HG02938 (cell line): Measurements from ENCODE around the gene ULK4.

Experiments
- ATAC-seq: cut with Tn5 transposase; IDR thresholded peaks from one replicate; pipeline ENCODE4 v1.9.1; 2021; ENCODE audit warnings: mild to moderate bottlenecking, moderate library complexity; ENCODE audit not compliant: unreplicated experiment

The ULK4 gene

DNA sequence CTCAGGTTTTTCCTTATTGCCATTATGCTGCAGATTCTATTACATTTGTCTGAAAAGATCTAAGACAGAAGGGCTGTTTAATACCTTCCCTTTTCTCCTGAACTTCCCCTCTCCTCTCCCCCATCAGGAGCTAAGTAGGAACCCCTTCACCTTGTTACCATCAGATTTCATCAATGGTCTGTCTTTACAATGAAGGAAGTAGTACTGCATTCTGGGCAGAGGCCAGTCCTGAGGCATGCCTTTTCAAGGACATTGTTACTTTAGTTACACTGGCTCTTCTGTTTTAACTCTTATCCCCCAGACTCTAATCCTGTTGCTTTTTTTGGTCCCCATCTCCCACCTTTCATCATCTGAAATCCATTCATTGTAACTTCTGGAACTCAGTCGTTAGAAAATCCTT lies 754.5 kb downstream of the ULK4 start:
- ATAC-seq: no peak

DNA sequence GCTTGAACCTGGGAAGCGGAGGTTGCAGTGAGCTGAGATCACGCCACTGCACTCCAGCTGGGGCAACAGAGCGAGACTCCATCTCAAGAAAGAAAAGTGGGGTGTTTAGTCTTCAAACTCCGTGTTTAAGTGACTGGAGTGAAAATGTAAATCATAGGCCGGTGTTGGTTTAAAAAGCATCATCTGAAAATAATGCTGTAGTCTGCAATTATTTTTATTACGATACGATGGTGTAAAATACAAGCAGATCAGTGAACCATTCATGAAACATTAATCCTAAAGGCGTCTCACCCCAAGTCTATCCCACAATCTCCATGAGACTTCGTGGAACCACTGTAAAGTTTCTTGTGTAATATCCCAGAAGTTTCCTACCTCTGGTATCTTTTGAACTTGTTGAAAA lies 756.3 kb downstream of the ULK4 start:
- ATAC-seq: no peak

DNA sequence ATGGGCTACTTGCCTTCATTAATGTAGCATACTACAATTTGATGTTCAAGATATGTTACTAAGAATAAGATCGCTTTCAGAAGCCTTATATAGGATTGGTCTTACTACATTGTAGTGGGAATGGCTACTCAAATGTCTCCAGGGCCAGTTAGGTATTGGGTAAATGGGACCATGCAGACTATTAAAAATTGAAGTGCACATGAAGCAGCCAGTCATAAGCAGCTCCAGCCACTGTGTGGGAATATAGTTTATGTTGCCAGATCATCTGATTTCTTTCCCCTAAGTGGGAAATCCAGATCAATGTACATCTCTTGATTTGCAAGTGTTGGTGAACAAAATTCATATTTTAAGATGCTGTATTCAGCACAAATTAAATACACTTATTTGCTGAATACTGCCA lies 757.5 kb downstream of the ULK4 start:
- ATAC-seq: no peak

DNA sequence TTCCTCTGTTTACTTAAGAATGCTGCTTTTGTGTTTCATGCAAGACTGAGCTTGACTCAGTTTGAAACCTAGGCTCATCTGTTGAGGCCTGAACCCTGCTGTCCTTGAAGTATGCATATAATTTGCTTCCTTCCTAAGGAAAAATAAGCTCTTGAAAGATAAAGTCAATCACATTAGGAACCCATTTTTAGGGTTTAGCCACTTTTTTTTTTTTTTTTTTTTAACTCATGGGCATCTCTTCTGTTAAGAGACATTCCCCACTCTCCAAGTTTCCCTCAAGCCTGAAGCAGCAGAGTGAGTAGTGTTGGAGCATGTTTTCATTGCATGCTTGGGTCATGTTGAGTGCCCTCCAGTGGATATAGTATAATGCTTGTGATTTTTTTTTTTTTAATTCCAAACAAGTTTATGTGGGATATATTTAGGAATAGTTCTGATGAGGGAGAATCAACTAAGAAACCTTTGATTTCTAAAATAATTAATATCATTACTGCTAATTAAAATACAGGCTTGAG lies 759.0 kb downstream of the ULK4 start:
- no peak for ATAC-seq

DNA sequence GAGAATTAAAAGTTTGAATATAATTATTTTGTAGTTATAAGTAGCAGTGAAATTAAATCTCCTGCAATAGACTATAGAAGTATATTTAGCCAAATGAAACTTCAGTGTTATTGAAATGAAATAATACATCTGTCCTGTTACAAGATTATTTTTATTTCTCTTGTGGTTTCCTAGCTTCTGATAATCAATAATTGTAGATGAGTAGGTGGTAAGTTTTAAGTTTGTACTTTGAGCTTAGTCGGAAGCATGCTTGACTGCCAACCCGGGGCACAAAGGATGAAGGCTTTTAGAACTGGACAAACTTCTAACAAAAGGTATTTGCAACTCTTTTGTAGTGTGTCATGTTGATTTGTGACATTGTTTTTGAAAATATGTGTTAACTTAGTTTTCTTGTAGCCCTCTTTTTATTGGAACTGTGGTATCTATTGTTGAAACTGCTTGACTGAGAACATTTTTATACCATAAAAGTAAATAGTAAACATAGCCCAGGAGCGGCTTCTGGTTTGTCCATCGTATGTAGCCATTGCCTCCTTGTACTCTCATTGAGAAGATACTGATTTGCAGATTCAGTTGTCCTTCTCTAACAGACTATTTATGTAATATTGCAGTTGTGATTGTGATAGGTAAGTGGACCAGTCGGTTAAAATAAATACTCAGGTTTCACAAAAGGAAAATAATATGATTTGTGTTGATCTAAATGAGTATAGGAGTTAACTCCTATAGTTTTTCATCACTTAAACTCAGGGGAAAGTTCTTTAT lies 759.6 kb downstream of the ULK4 start:
- no peak for ATAC-seq

DNA sequence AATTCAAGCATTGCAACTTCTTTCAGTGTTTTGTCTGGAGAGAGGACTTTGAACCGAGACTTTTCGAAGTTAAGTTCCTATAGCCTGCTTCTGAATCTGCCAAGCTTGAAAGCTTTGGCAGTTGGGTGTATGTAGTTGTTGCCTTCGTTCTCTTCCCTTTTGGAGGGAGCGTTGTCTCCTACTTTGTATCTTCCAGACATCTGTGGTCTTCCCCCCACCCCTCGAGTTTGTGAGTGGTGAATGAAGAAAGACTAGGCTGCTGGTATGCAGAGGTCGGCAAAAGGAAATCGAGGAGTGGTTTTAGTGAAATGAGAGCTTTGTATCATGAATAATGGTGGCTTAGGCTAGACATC lies 761.3 kb downstream of the ULK4 start:
- no peak for ATAC-seq

DNA sequence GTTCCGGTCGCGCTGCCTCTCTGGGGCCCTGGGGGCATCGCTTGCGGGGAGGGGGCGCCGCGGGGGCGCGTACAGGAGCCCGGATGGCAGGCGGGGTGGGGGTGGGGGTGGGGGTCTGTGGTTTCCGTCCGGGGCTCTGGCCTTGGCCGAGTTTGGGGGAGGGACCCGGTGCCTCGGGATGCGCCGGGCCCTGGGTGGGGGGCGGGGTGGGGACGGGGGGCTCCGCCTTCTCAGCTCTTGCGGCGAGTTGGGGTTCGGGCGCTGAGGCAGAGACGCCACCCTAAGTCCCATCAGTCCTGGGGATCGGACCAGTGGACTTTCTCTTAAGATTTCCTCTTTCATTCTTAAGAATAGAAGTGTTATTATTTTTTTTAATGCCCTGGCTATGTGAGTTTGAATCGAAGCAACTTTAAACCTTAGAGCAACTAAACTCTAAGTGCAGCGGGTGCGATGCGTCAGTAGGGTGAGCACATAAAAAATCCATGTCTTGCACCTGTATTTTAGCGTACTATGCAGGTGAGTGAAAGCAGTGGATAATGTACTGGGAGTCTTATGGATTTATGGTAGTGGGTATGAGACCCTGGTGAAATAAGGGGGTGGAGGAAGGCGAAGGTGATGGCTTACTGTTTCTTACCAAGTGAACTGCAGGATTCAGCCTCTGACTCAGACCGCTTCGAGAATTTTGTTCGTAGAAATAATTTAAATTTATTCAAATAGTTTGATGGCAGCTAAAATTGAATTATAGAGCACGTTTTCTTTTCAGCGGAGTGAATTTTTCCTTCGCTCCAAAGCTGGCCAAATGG lies 761.8 kb downstream of the ULK4 start:
- peak; percentile 10 for ATAC-seq

DNA sequence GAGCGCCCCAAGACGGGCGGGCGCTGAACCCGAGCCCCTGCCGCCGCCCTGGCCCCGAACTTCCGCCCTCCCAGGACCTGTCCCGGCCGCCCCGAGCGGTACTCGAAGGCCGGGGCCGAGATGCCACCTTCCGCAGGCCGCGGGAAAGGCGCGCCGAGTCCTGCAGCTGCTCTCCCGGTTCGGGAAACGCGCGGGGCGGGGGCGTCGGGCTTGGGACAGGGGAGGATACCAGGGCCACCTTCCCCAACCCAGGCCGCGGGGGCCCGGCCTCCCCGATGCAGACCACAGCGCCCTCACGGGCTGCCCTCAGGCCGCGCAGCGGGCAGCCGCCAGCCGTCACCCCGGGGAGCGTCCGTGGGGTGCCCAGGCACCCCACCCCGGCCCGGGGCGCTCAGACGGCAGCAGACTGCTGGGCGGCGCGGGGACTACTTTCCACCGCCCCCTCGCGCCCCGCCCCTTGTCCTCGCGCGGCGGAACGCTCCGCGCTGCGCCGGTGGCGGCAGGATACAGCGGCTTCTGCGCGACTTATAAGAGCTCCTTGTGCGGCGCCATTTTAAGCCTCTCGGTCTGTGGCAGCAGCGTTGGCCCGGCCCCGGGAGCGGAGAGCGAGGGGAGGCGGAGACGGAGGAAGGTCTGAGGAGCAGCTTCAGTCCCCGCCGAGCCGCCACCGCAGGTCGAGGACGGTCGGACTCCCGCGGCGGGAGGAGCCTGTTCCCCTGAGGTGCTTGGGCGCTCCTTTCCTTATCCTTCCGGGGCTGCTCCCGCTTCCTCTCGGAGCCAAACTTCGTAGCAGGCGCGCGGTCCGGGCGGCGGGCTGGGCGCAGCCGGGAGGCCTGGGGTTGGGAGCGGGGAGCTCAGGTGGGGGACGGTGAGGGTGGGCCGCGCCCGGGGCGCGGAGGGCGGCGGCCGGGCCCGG lies 762.7 kb downstream of the ULK4 start, which contains the start of gene CTNNB1:
TSS of gene CTNNB1 (plus strand) at position 556 of the 916 bp plus-strand sequence. CDS start 24,564 bp downstream, outside the sequence.
- ATAC-seq: peak; percentile 76

DNA sequence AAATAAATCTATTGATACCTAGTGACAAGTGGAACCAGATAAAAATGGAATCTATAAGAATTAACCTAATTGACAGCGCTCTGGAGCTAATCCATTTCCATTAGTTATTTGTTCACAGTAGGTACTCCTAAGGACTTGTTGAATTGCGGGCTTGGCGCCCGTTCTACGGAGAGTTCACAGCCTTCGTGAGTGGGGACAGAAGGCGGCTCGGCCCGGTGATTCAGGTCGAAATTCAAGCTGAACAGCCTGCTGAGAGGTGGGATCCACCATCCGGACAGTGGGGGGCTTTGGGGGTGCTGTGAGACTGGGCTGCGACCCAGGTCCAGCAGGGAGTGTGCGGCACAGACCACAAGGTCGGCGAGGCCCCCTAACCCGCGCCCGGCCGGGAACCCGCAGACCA lies 763.4 kb downstream of the ULK4 start:
- ATAC-seq: no peak

DNA sequence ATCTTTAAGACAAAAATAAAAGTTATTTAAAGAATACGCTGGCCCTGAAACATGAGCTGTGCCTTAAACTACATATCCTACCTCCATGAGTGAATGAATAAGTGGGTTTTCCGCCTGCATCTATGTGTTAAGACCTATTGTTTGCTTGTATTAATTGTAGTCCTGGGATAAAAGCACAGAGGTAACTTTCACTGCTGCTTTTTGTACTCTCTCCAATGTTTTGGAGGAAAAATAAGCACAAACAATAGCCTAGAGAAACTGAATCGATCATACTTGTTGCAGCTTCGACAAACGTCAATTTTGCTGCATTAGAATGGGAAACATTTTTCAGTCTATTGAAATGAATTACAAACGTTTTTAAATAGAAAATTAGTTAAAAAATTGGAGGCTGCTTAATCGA lies 763.9 kb downstream of the ULK4 start:
- ATAC-seq: no peak
